ENCODE measurements around the gene DCP1A. TPM values are rescaled to one million over a fixed set of nuclear protein-coding genes. Genes with fewer than 3 reads are reported as not detected.

DCP1A gene
- total and polyA plus RNA-seq, 9 of the 15 experiments (the other 6 are each of a cell fraction or from before 2014, with no cell fraction given), result 6.6 to 33.7 (median 13.3) TPM

DNA sequence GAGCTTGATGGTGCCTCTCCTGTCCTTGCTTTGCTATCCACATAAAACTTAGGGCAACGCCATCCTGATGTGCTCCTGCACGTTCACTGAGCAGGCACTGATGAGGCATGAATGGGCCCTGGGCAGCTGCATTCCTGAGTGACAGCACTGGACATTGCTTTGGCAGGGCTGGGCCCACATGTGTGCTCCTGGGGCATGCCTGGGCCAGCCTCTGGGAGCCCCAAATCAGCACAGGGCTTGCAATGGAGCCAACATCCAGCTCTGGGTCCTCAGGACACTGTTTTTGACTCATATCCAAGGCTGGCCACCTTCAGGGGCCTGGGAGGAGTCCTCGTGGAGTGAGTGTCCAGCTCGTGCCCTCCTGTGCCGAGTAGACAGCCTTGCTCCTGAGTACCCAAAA is 85.6 kb downstream of the DCP1A start (continued):
- TF ChIP-seq, protein P1, sequence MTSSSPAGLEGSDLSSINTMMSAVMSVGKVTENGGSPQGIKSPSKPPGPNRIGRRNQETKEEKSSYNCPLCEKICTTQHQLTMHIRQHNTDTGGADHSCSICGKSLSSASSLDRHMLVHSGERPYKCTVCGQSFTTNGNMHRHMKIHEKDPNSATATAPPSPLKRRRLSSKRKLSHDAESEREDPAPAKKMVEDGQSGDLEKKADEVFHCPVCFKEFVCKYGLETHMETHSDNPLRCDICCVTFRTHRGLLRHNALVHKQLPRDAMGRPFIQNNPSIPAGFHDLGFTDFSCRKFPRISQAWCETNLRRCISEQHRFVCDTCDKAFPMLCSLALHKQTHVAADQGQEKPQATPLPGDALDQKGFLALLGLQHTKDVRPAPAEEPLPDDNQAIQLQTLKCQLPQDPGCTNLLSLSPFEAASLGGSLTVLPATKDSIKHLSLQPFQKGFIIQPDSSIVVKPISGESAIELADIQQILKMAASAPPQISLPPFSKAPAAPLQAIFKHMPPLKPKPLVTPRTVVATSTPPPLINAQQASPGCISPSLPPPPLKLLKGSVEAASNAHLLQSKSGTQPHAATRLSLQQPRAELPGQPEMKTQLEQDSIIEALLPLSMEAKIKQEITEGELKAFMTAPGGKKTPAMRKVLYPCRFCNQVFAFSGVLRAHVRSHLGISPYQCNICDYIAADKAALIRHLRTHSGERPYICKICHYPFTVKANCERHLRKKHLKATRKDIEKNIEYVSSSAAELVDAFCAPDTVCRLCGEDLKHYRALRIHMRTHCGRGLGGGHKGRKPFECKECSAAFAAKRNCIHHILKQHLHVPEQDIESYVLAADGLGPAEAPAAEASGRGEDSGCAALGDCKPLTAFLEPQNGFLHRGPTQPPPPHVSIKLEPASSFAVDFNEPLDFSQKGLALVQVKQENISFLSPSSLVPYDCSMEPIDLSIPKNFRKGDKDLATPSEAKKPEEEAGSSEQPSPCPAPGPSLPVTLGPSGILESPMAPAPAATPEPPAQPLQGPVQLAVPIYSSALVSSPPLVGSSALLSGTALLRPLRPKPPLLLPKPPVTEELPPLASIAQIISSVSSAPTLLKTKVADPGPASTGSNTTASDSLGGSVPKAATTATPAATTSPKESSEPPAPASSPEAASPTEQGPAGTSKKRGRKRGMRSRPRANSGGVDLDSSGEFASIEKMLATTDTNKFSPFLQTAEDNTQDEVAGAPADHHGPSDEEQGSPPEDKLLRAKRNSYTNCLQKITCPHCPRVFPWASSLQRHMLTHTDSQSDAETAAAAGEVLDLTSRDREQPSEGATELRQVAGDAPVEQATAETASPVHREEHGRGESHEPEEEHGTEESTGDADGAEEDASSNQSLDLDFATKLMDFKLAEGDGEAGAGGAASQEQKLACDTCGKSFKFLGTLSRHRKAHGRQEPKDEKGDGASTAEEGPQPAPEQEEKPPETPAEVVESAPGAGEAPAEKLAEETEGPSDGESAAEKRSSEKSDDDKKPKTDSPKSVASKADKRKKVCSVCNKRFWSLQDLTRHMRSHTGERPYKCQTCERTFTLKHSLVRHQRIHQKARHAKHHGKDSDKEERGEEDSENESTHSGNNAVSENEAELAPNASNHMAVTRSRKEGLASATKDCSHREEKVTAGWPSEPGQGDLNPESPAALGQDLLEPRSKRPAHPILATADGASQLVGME (CRISPR knock-in tag; IDR thresholded peaks at IDR 0.05), result no peak
- TF ChIP-seq TEAD1 (CRISPR knock-in tag; IDR thresholded peaks at IDR 0.05), result no peak
- TF ChIP-seq NFATC3 (IDR thresholded peaks at IDR 0.05), result no peak
- no peak for TF ChIP-seq RBM39 (optimal IDR thresholded peaks at IDR 0.05; ENCODE audit: low read depth, low read length)
- TF ChIP-seq ILK (tag; IDR thresholded peaks at IDR 0.05; ENCODE audit: borderline replicate concordance, low read depth), result no peak
- TF ChIP-seq FOXJ2 (tag; IDR thresholded peaks at IDR 0.05), result no peak
- TF ChIP-seq, protein P2, sequence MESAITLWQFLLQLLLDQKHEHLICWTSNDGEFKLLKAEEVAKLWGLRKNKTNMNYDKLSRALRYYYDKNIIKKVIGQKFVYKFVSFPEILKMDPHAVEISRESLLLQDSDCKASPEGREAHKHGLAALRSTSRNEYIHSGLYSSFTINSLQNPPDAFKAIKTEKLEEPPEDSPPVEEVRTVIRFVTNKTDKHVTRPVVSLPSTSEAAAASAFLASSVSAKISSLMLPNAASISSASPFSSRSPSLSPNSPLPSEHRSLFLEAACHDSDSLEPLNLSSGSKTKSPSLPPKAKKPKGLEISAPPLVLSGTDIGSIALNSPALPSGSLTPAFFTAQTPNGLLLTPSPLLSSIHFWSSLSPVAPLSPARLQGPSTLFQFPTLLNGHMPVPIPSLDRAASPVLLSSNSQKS (CRISPR knock-in tag; IDR thresholded peaks at IDR 0.05), result no peak
- no peak for TF ChIP-seq ZNF174 (CRISPR knock-in tag; IDR thresholded peaks at IDR 0.05)
- TF ChIP-seq MYBL2 (IDR thresholded peaks at IDR 0.05; ENCODE audit: low read depth), result no peak
- TF ChIP-seq MYBL2 (CRISPR knock-in tag; IDR thresholded peaks at IDR 0.05; ENCODE audit: borderline replicate concordance), result no peak
- TF ChIP-seq STAT5B (CRISPR knock-in tag; IDR thresholded peaks at IDR 0.05), result no peak
- no peak for TF ChIP-seq WHSC1 (IDR thresholded peaks at IDR 0.05; ENCODE audit: low read length)
- no peak for TF ChIP-seq KLF10 (CRISPR knock-in tag; IDR thresholded peaks at IDR 0.05)
- TF ChIP-seq FOXK1 (CRISPR knock-in tag; IDR thresholded peaks at IDR 0.05; ENCODE audit: borderline replicate concordance), result no peak
- TF ChIP-seq TCF7 (IDR thresholded peaks at IDR 0.05; ENCODE audit: borderline replicate concordance), result no peak

Data from K562 (cell line).